HG03064 (cell line): ENCODE results near the gene SLC25A5.
"Not testable (repeated sequence)": the region's sequence is repeated elsewhere in the genome, so short reads cannot be mapped to it uniquely, and the experiment has no call there.

Experiments used
- ATAC-seq: cut with Tn5 transposase; IDR thresholded peaks from one replicate; pipeline ENCODE4 v1.9.1; 2021; ENCODE audit warnings: low read depth; ENCODE audit not compliant: unreplicated experiment

The SLC25A5 gene

GRCh38 chrX:119502727-119503483 lies 34.7 kb downstream of the SLC25A5 start:
- no peak for ATAC-seq

- no peak for ATAC-seq
Measured at GRCh38 chrX:119503484-119503861, 35.2 kb downstream of the SLC25A5 start.

DNA sequence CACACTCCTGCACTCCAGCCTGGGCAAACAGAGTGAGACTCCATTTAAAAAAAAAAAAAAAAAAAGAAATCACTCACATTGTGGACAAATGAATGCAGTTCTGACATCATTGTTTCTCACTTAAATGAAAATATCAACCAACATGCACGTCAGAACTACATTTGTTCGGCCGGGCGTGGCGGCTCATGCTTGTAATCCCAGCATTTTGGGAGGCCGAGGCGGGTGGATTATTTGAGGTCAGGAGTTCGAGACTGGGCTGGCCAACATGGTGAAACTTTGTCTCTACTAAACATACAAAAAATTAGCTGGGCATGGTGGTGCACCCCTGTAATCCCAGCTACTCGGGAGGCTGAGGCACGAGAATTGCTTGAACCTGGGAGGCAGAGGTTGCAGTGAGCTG lies 36.9 kb downstream of the SLC25A5 start:
- ATAC-seq: not testable (repeated sequence)

- ATAC-seq: no peak
Measured at GRCh38 chrX:119505945-119506344, 37.7 kb downstream of the SLC25A5 start.

GRCh38 chrX:119507206-119507605 lies 39.0 kb downstream of the SLC25A5 start:
- no peak for ATAC-seq

GRCh38 chrX:119512146-119512800 lies 44.0 kb downstream of the SLC25A5 start:
- no peak for ATAC-seq

GRCh38 chrX:119516157-119516702 lies 48.0 kb downstream of the SLC25A5 start:
- peak; percentile 72 for ATAC-seq

GRCh38 chrX:119518371-119518770 lies 50.1 kb downstream of the SLC25A5 start:
- no peak for ATAC-seq
